HEK293T (cell line): Measurements from ENCODE around the gene APOBEC3H.

Source experiments
- CTCF ChIA-PET: fragments of 350-600 bp; formaldehyde crosslinking; extraction: SDS; loops from one replicate; lab custom pipeline; 2021; ENCODE audit warnings: antibody characterized with exemption, inconsistent platforms; lab: Yijun Ruan, JAX
- POLR2A ChIA-PET: fragments of 350-600 bp; formaldehyde crosslinking; extraction: SDS; loops from one replicate; lab custom pipeline; 2020; ENCODE audit warnings: antibody characterized with exemption, inconsistent platforms; lab: Yijun Ruan, JAX
- DNase-seq: peaks from one replicate; pipeline ENCODE4 v3.0.0; 2012; ENCODE audit warnings: mixed read lengths; ENCODE audit errors: extremely low spot score
- ARNT ChIP-seq: fragments of 450-650 bp; IDR thresholded peaks from 2 replicates; pipeline ENCODE4 v1.6.1; 2017; ENCODE audit warnings: mild to moderate bottlenecking
- BHLHE40 ChIP-seq: fragments of 450-650 bp; IDR thresholded peaks from 2 replicates; pipeline ENCODE4 v1.6.1; 2016; ENCODE audit warnings: mild to moderate bottlenecking, moderate library complexity, borderline replicate concordance
- CTBP1 ChIP-seq: fragments of 450-650 bp; IDR thresholded peaks from 2 replicates; pipeline ENCODE4 v1.6.1; 2016; ENCODE audit warnings: borderline replicate concordance
- ELF4 ChIP-seq: fragments of 450-650 bp; IDR thresholded peaks from 2 replicates; pipeline ENCODE4 v1.6.1; 2017; ENCODE audit warnings: antibody characterized with exemption
- FOXA1 ChIP-seq: fragments of 450-650 bp; IDR thresholded peaks from 2 replicates; pipeline ENCODE4 v1.6.1; 2016; ENCODE audit warnings: mild to moderate bottlenecking
- FOXK2 ChIP-seq: fragments of 450-650 bp; IDR thresholded peaks from 2 replicates; pipeline ENCODE4 v1.6.1; 2016; ENCODE audit warnings: mild to moderate bottlenecking
- FOXM1 ChIP-seq: fragments of 450-650 bp; IDR thresholded peaks from 2 replicates; pipeline ENCODE4 v1.6.1; 2017; ENCODE audit warnings: mild to moderate bottlenecking, borderline replicate concordance
- HDGF ChIP-seq: fragments of 450-650 bp; IDR thresholded peaks from 2 replicates; pipeline ENCODE4 v1.6.1; 2017; ENCODE audit warnings: antibody characterized with exemption, borderline replicate concordance
- L3MBTL2 ChIP-seq: fragments of 450-650 bp; conservative IDR thresholded peaks from 2 replicates; pipeline ENCODE4 v1.6.1; 2016; ENCODE audit warnings: mild to moderate bottlenecking
- LEF1 ChIP-seq: fragments of 450-650 bp; IDR thresholded peaks from 2 replicates; pipeline ENCODE4 v1.6.1; 2017; ENCODE audit warnings: mild to moderate bottlenecking, borderline replicate concordance
- NFRKB ChIP-seq: fragments of 450-650 bp; IDR thresholded peaks from 2 replicates; pipeline ENCODE4 v1.6.1; 2016; ENCODE audit warnings: mild to moderate bottlenecking, moderate library complexity
- SP1 ChIP-seq: fragments of 450-650 bp; IDR thresholded peaks from 2 replicates; pipeline ENCODE4 v1.6.1; 2017
- SUZ12 ChIP-seq: fragments of 450-650 bp; IDR thresholded peaks from 2 replicates; pipeline ENCODE4 v1.6.1; 2016; ENCODE audit warnings: mild to moderate bottlenecking
- TARDBP ChIP-seq: fragments of 450-650 bp; IDR thresholded peaks from 2 replicates; pipeline ENCODE4 v1.6.1; 2016
- ZNF384 ChIP-seq: fragments of 450-650 bp; IDR thresholded peaks from 2 replicates; pipeline ENCODE4 v1.6.1; 2016
- TF ChIP-seq, protein P1 (sequence below): fragments of 450-650 bp; IDR thresholded peaks from 2 replicates; pipeline ENCODE4 v1.6.1; 2016

APOBEC3H gene

GRCh38 chr22:39128508-39128907, 31.5 kb downstream of the APOBEC3H start:
- CTCF ChIA-PET, result no interaction called here
- POLR2A ChIA-PET, result interaction anchor here (0.8 kb wide), 1 partner anchor 189 kb away, joined by 3 read pairs; no protein-coding TSS in a partner anchor
- TF ChIP-seq ARNT, result no peak
- no peak for TF ChIP-seq FOXK2
- no peak for TF ChIP-seq CTBP1
- TF ChIP-seq ZNF384, result no peak
- TF ChIP-seq FOXM1, result no peak
- no peak for TF ChIP-seq ELF4
- DNase-seq, result no peak

- POLR2A ChIA-PET, result no interaction called here
- CTCF ChIA-PET, result no interaction called here
- no peak for TF ChIP-seq BHLHE40
- TF ChIP-seq, protein P1, sequence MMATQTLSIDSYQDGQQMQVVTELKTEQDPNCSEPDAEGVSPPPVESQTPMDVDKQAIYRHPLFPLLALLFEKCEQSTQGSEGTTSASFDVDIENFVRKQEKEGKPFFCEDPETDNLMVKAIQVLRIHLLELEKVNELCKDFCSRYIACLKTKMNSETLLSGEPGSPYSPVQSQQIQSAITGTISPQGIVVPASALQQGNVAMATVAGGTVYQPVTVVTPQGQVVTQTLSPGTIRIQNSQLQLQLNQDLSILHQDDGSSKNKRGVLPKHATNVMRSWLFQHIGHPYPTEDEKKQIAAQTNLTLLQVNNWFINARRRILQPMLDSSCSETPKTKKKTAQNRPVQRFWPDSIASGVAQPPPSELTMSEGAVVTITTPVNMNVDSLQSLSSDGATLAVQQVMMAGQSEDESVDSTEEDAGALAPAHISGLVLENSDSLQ, result no peak
- no peak for TF ChIP-seq TARDBP
- TF ChIP-seq SP1, result no peak
- TF ChIP-seq L3MBTL2, result no peak
- DNase-seq, result no peak
Observed at GRCh38 chr22:39129081-39129480, 32.0 kb downstream of the APOBEC3H start.

- POLR2A ChIA-PET, result no interaction called here
- CTCF ChIA-PET, result interaction anchor here (1.2 kb wide), 1 partner anchor 361 kb away, joined by 3 read pairs; no protein-coding TSS in a partner anchor
- no peak for TF ChIP-seq HDGF
- no peak for TF ChIP-seq NFRKB
- no peak for TF ChIP-seq ARNT
- TF ChIP-seq TARDBP, result no peak
- TF ChIP-seq BHLHE40, result no peak
- TF ChIP-seq, protein P1, result no peak
- TF ChIP-seq SUZ12, result no peak
- TF ChIP-seq FOXK2, result no peak
- no peak for DNase-seq
Observed at GRCh38 chr22:39129746-39130145, 32.7 kb downstream of the APOBEC3H start.

GRCh38 chr22:39130152-39130704, 33.2 kb downstream of the APOBEC3H start:
- CTCF ChIA-PET, result interaction anchor here (1.2 kb wide), 1 partner anchor 361 kb away, joined by 3 read pairs; no protein-coding TSS in a partner anchor
- no peak for TF ChIP-seq SP1
- no peak for TF ChIP-seq TARDBP
- TF ChIP-seq NFRKB, result no peak
- TF ChIP-seq, protein P1, result no peak
- TF ChIP-seq FOXK2, result no peak
- POLR2A ChIA-PET, result no interaction called here
- DNase-seq, result no peak

GRCh38 chr22:39130892-39131855, 34.1 kb downstream of the APOBEC3H start:
- no peak for DNase-seq
- CTCF ChIA-PET, result interaction anchor here (0.9 to 1.3 kb wide), 3 partner anchors 9 to 362 kb away, joined by 3 read pairs; no protein-coding TSS in a partner anchor
- no peak for TF ChIP-seq ZNF384
- no peak for TF ChIP-seq ELF4
- POLR2A ChIA-PET, result interaction anchor here (0.7 kb wide), 1 partner anchor 186 kb away, joined by 3 read pairs; no protein-coding TSS in a partner anchor

DNA sequence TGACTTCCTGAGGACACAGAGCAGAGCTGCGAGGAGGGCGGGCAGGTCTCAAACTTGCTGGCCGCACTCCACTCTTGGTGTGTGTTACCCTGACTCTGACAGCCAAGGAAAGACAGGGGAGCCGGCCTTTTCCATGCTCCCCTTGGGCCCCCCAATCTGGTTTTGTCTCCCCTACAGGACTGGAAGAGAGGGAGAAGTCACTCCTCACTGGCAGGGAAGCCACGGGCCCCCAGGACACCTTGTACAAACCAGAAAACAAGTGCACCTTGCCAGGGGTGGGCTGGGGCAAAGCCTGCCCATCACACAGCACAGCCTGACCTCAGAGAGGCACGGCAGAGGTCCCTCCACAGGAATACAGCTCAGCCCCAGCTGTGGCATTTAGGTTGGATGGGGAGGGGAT, 35.2 kb downstream of the APOBEC3H start:
- ChIA-PET CTCF (interaction anchor here (1.3 kb wide), 1 partner anchor 11 kb away, joined by 3 read pairs; no protein-coding TSS in a partner anchor), POLR2A (no interaction called here)
- no peak for DNase-seq
- TF ChIP-seq HDGF, result no peak
- TF ChIP-seq ARNT, result no peak
- TF ChIP-seq LEF1, result no peak
- TF ChIP-seq NFRKB, result no peak
- TF ChIP-seq, protein P1, result no peak
- no peak for TF ChIP-seq L3MBTL2
- TF ChIP-seq FOXA1, result no peak
- TF ChIP-seq FOXM1, result no peak
